ENCODE measurements around the gene ARPC5.

DNA sequence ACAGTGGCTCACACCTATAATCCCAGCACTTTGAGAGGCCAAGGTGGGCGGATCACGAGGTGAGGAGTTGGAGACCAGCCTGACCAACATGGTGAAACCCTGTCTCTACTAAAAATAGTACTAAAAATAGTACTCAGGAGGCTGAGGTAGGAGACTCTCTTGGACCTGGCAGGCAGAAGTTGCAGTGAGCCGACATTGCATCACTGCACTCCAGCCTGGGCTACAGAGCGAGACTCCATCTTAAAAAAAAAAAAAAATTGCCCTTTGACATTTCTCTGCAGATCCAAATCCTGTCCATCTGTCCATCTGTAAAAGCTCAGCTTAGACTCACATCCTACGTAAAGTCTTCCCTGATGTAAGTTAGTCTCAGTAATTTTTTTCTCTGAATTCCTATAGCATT is 39.1 kb downstream of the ARPC5 start:
- no peak for TF ChIP-seq EP300 (IDR thresholded peaks at IDR 0.05; ENCODE audit: low read depth)
- TF ChIP-seq POLR2A (IDR thresholded peaks at IDR 0.05): no peak
- TF ChIP-seq, protein P1, sequence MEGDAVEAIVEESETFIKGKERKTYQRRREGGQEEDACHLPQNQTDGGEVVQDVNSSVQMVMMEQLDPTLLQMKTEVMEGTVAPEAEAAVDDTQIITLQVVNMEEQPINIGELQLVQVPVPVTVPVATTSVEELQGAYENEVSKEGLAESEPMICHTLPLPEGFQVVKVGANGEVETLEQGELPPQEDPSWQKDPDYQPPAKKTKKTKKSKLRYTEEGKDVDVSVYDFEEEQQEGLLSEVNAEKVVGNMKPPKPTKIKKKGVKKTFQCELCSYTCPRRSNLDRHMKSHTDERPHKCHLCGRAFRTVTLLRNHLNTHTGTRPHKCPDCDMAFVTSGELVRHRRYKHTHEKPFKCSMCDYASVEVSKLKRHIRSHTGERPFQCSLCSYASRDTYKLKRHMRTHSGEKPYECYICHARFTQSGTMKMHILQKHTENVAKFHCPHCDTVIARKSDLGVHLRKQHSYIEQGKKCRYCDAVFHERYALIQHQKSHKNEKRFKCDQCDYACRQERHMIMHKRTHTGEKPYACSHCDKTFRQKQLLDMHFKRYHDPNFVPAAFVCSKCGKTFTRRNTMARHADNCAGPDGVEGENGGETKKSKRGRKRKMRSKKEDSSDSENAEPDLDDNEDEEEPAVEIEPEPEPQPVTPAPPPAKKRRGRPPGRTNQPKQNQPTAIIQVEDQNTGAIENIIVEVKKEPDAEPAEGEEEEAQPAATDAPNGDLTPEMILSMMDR (IDR thresholded peaks at IDR 0.05): no peak
- no peak for TF ChIP-seq POLR2AphosphoS5 (IDR thresholded peaks at IDR 0.05)

Data from transverse colon (tissue), 4 donors.